HCT116 (cell line): Measurements from ENCODE around the gene MGAT4A. TPM values are rescaled to one million over a fixed set of nuclear protein-coding genes. Genes with fewer than 3 reads are reported as not detected.
A peak's percentile ranks its signal among the peaks of the same experiment; 100 is the strongest.

Source experiments
- ATAC-seq: fragments of 200-7000 bp; cut with Tn5 transposase; 2 replicates; pipeline ENCODE4 v1.9.1; 2020; ENCODE audit warnings: mild to moderate bottlenecking, moderate library complexity
- BruUV-seq: library from RNA; stranded (reverse); fragments of 400-500 nt; replicated peaks from 2 replicates; lab custom pipeline; 2021; lab: Mats Ljungman, UMichigan
- CTCF ChIA-PET: fragments of 300-600 bp; sonication (Branson Sonifier 250); formaldehyde crosslinking; loops from one replicate; lab custom pipeline; 2021; ENCODE audit warnings: antibody characterized with exemption; lab: Charles Lee
- POLR2A ChIA-PET: fragments of 300-600, 350-600 bp; sonication (Branson Sonifier 250); formaldehyde crosslinking; loops from one replicate; lab custom pipeline; 2021; ENCODE audit warnings: antibody characterized with exemption; lab: Charles Lee
- RAD21 ChIA-PET, 2 experiments: fragments of 300-600 bp; sonication (Branson Sonifier 250); formaldehyde crosslinking; loops; one replicate each; lab custom pipeline; 2023; ENCODE audit warnings: low total read pairs in 2 of 2; ENCODE audit not compliant: uncharacterized antibody in 2 of 2, unreplicated experiment in 2 of 2, low non-redundant PET in 1 of 2; lab: Charles Lee
- DNase-seq: peaks from one replicate; pipeline ENCODE4 v3.0.0-alpha.2; 2010; ENCODE audit warnings: low read depth, low spot score
- H2AFZ ChIP-seq: fragments of 200-600 bp; shearing (Covaris generic), sonication (generic); 2 replicates; pipeline ENCODE4 v1.6.1; 2017; ENCODE audit warnings: low read depth, mixed run types, mixed read lengths, antibody characterized with exemption, low read length; ENCODE audit not compliant: poor library complexity, severe bottlenecking
- H3K27ac ChIP-seq: 2 replicates; pipeline ENCODE4 v1.5.1; 2012; ENCODE audit warnings: low read depth, low read length
- H3K27me3 ChIP-seq: fragments of 200-600 bp; sonication (generic); 2 replicates; pipeline ENCODE4 v1.6.1; 2016; ENCODE audit warnings: mixed run types, low read length, mixed read lengths; ENCODE audit not compliant: insufficient read depth
- H3K36me3 ChIP-seq, 2 experiments: fragments of 200-500 bp in 1 of 2; fragments of 200-600 bp in 1 of 2; sonication (Bioruptor generic) in 1 of 2; sonication (generic) in 1 of 2; 2 replicates each; pipeline versions ENCODE4 v1.5.1 to v1.6.1; 2014 to 2016; ENCODE audit warnings: low read length in 2 of 2, inconsistent platforms in 1 of 2, mixed read lengths in 1 of 2, mixed run types in 1 of 2; ENCODE audit not compliant: insufficient read depth in 2 of 2, control insufficient read depth in 1 of 2
- H3K4me1 ChIP-seq, 2 experiments: fragments of 200-600 bp in 1 of 2; sonication (generic) in 1 of 2; 2 replicates each; pipeline versions ENCODE4 v1.5.1 to v1.6.1; 2012 to 2017; ENCODE audit warnings: low read length in 2 of 2, inconsistent platforms in 1 of 2, mild to moderate bottlenecking in 1 of 2, mixed read lengths in 1 of 2, mixed run types in 1 of 2, moderate library complexity in 1 of 2; ENCODE audit not compliant: insufficient read depth in 2 of 2, control insufficient read depth in 1 of 2
- H3K4me2 ChIP-seq: fragments of 200-600 bp; sonication (generic); 2 replicates; pipeline ENCODE4 v1.6.1; 2017; ENCODE audit warnings: mixed run types, low read length, mixed read lengths
- H3K4me3 ChIP-seq, 2 experiments: fragments of 200-600 bp in 1 of 2; sonication (generic) in 1 of 2; replicated peaks in 1 of 2; 2 replicates each; pipeline ENCODE4 v1.5.1; 2011 to 2016; ENCODE audit warnings: low read length in 2 of 2, control low read depth in 1 of 2, low read depth in 1 of 2, mild to moderate bottlenecking in 1 of 2, mixed read lengths in 1 of 2, mixed run types in 1 of 2
- H3K79me2 ChIP-seq: fragments of 200-600 bp; sonication (generic); 2 replicates; pipeline ENCODE4 v1.6.1; 2017; ENCODE audit warnings: mild to moderate bottlenecking, mixed run types, low read length, moderate library complexity, mixed read lengths; ENCODE audit not compliant: insufficient read depth
- H3K9ac ChIP-seq: fragments of 200-600 bp; sonication (generic); 2 replicates; pipeline ENCODE4 v1.6.1; 2016; ENCODE audit warnings: low read length, mixed read lengths
- H3K9me2 ChIP-seq: fragments of 200-600 bp; sonication (generic), shearing (Covaris generic); 2 replicates; pipeline ENCODE4 v1.6.1; 2017; ENCODE audit warnings: mixed run types, mild to moderate bottlenecking, moderate library complexity; ENCODE audit not compliant: insufficient read depth
- H3K9me3 ChIP-seq, 2 experiments: fragments of 200-500 bp in 1 of 2; fragments of 200-600 bp in 1 of 2; sonication (Bioruptor generic) in 1 of 2; sonication (generic) in 1 of 2; 2 replicates each; pipeline ENCODE4 v1.6.1; 2014 to 2017; ENCODE audit warnings: low read length in 2 of 2, mixed read lengths in 2 of 2, inconsistent platforms in 1 of 2, low read depth in 1 of 2, mild to moderate bottlenecking in 1 of 2, mixed run types in 1 of 2, moderate library complexity in 1 of 2; ENCODE audit not compliant: control insufficient read depth in 1 of 2, insufficient read depth in 1 of 2
- H4K20me1 ChIP-seq: fragments of 200-600 bp; sonication (generic), shearing (Covaris generic); 2 replicates; pipeline ENCODE4 v1.6.1; 2017; ENCODE audit warnings: mixed run types, mild to moderate bottlenecking, moderate library complexity; ENCODE audit not compliant: insufficient read depth
- CTCF ChIP-seq, 3 experiments: fragments of 200-600 bp in 1 of 3; sonication (generic) in 1 of 3; IDR thresholded peaks in 2 of 3; conservative IDR thresholded peaks in 1 of 3; 2 replicates each; pipeline ENCODE4 v1.5.1; 2012 to 2017; ENCODE audit warnings: low read depth in 2 of 3, low read length in 2 of 3, antibody characterized with exemption in 1 of 3, borderline replicate concordance in 1 of 3, control low read depth in 1 of 3, mild to moderate bottlenecking in 1 of 3, mixed read lengths in 1 of 3, mixed run types in 1 of 3, moderate library complexity in 1 of 3; ENCODE audit not compliant: insufficient read depth in 1 of 3
- SIN3A ChIP-seq: IDR thresholded peaks from 2 replicates; pipeline ENCODE4 v1.6.1; 2012; ENCODE audit warnings: low read depth
- ZNF274 ChIP-seq: fragments of 200-500 bp; sonication (Bioruptor generic); IDR thresholded peaks from 2 replicates; pipeline ENCODE4 v1.6.1; 2014; ENCODE audit warnings: mild to moderate bottlenecking, low read depth, low read length, inconsistent platforms
- intact Hi-C: fragments of 100-400 bp; cut with micrococcal nuclease; formaldehyde crosslinking; loops from 2 replicates; pipeline ENCODE4 v1.10.0; 2022
- total RNA-seq: library from RNA; stranded (reverse); gene quantifications from one replicate; pipeline ENCODE4 v1.2.1, GENCODE V29; 2021; ENCODE audit not compliant: unreplicated experiment

Gene MGAT4A
- total RNA-seq, 1 experiment from 2014 or later = 10.2 TPM

GRCh38 chr2:98580656-98581284 lies 150.2 kb downstream of the MGAT4A start:
- H3K79me2 ChIP-seq = no peaks in the 10 kb centered on the region
- 0 out of 2 replicates have a peak, but pooled peaks have one; percentile 27 for ATAC-seq

DNA sequence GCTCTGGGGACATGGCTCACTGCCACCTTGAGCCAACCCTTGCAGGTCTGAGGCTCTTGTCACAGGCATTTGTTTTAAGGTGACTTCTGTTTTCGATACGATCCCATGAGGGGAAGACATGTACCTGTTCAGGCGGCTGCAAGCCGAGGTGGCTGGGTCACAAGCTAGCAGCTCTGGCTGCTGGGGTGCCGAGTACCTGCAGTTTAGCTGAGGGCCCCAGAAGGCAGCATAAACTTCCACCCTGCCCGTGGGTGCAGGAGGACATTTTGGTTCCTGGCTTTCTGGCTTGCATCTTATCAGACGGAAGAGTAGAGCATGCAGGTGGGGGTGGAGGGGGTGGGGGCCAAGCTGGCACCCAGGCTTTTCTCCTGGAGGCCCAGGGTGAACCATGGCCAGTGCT lies 151.0 kb downstream of the MGAT4A start:
- DNase-seq (no peak), ATAC-seq (no peak)
- no peak for TF ChIP-seq SIN3A
- ChIA-PET CTCF (no interaction called here), POLR2A (no interaction called here), RAD21 (no interaction called here)
- Histone ChIP-seq H3K79me2 (no peaks in the 10 kb centered on the region), H3K9me2 (no peaks in the 10 kb centered on the region), H3K4me1 (no peaks in the 10 kb centered on the region), H3K36me3 (no peaks in the 10 kb centered on the region), H4K20me1 (no peaks in the 10 kb centered on the region), H3K9me3 (no peaks in the 10 kb centered on the region), H2AFZ (no peak overlapping the region), H3K4me3 (no peak overlapping the region), H3K4me2 (no peak overlapping the region), H3K27me3 (no peaks in the 10 kb centered on the region), H3K9ac (no peak overlapping the region), H3K27ac (no peak overlapping the region)
- no TSS peak for BruUV-seq
- intact Hi-C loops = loop anchor here (1.0 kb wide), 1 partner anchor 42 kb away; no protein-coding TSS in a partner anchor

More at GRCh38 chr2:98580656-98581284, 150.2 kb downstream of the MGAT4A start:
- no peak overlapping the region for H3K9ac ChIP-seq
- no peaks in the 10 kb centered on the region for H3K9me3 ChIP-seq
- no peak for DNase-seq
- no peak overlapping the region for H3K4me3 ChIP-seq
- no peaks in the 10 kb centered on the region for H3K27me3 ChIP-seq
- H3K4me2 ChIP-seq = no peak overlapping the region
- BruUV-seq = no TSS peak
- intact Hi-C loops = no loop called here
- no peaks in the 10 kb centered on the region for H3K9me2 ChIP-seq
- no peaks in the 10 kb centered on the region for H4K20me1 ChIP-seq
- no peak overlapping the region for H3K27ac ChIP-seq
- no peak overlapping the region for H2AFZ ChIP-seq
- no peaks in the 10 kb centered on the region for H3K4me1 ChIP-seq
- CTCF ChIA-PET = no interaction called here
- no peak for TF ChIP-seq ZNF274
- TF ChIP-seq CTCF (IDR thresholded peaks at IDR 0.05 in 2 of 3, conservative IDR thresholded peaks at IDR 0.05 in 1 of 3; ENCODE audit: borderline replicate concordance in 1 of 3, insufficient read depth in 1 of 3, low read depth in 2 of 3, low read length in 2 of 3) = 0 out of 6 replicates have a peak, but pooled peaks of 1 of the 3 experiments have one; percentile 9
- RAD21 ChIA-PET = no interaction called here
- POLR2A ChIA-PET = no interaction called here
- no peaks in the 10 kb centered on the region for H3K36me3 ChIP-seq
